HG03196 (cell line): Measurements from ENCODE around the gene IQGAP3.

Experiments used
- ATAC-seq: cut with Tn5 transposase; IDR thresholded peaks from one replicate; pipeline ENCODE4 v1.9.1; 2021; ENCODE audit not compliant: unreplicated experiment

The IQGAP3 gene

DNA sequence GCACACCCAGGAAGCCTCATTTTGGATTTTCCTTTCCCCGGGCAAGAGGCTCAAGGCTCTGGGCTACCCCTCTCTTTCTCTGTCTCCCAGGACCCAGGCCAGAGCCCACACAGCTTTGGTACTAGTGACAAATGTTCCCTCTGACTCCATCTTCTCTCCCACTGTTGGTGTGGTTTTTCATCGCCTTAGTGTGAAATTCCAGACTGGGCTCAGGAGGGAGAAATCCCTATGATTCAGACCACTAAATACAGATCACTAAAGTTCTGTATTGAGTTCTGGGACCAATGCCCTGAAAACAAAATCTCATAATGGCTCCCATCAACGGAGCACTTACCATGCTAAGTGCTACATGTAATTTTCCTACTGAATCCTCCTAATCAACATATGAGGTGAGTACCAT lies 26.1 kb downstream of the IQGAP3 start:
- no peak for ATAC-seq

DNA sequence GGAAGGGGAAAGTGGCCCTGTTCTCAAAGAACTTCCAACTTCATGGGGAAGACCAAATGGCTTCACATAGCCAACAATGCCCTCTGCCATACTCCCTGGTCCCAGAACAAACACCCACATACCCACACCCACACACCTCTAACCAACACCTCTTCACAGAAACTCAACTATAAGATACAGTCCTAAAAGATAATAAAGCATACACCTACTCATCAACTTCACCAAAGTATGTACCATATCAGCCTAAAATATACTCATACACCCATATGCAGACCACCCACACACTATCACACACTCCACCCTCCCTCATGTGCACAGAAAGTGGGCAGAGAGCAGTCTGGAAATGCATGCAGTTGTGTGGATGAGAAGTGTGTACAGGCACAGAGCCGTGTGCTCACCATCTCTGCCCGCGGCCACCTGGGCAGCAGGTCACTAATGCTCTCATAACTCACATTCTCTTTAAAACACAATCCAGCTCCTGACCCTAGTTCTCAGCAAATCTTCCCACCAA lies 27.7 kb downstream of the IQGAP3 start:
- ATAC-seq: no peak

DNA sequence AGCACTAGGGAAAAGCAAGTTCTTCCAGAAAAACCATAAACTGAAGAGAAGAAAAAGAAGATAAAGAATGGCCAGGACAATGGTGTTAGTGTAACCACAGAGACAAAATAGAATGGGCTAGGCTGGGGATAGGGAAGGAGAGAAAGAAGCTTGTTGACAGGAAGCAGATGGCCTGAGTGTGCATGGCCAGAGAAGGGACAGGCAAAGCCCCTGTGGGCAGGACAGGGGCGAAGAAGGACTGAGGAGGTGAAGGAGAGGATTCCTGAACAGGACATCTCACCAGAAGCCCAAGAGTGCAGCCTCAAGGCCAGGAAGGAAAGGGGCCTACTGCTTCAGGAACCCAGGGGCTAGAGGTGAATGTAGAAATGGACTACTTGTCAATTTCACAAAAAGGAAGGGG lies 29.3 kb downstream of the IQGAP3 start:
- no peak for ATAC-seq

DNA sequence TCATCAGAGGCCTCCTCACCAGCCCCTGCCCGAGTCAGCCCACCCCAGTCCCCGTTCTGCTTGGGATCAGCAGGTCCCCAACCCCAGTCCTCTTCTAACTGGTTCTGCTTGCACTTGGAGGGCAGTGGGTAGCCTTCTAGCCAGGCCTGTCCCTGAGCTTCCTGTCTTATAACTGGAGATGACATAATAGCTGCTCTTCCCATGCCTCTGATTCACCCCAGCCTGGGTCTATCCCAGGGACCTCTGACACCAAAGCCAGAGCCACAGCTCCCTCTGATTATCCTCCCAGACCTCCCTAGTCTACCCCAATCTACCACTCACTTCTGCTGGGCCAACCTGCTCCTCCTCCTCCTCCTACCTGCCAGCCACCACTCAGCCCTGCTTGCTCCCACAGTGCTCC lies 31.4 kb downstream of the IQGAP3 start:
- no peak for ATAC-seq

DNA sequence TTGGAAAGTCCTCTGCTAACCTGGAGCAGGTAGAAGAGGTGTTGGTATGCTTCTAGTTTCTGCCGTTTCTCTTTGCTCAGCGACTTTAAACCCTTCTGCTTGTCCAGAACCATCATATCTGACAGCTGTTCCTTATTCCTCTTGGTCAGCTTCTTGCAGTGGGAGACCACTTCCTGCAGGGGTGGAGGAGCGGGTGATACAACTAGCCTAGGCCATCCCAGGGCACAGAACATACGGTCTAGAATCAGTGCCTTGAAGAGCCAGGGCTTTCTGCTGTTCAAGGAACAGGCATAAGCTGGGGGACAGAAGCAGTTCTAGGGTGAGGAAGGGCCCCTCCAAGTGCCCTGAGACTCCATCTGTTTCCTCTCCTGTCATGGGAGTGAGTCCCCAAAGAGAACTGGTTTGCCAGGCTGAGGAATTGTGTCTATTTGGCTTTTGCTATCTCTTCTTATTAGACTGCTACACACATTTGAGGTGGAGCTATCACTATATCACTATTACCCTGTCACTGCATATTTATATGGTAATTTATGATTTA lies 32.5 kb downstream of the IQGAP3 start:
- no peak for ATAC-seq

DNA sequence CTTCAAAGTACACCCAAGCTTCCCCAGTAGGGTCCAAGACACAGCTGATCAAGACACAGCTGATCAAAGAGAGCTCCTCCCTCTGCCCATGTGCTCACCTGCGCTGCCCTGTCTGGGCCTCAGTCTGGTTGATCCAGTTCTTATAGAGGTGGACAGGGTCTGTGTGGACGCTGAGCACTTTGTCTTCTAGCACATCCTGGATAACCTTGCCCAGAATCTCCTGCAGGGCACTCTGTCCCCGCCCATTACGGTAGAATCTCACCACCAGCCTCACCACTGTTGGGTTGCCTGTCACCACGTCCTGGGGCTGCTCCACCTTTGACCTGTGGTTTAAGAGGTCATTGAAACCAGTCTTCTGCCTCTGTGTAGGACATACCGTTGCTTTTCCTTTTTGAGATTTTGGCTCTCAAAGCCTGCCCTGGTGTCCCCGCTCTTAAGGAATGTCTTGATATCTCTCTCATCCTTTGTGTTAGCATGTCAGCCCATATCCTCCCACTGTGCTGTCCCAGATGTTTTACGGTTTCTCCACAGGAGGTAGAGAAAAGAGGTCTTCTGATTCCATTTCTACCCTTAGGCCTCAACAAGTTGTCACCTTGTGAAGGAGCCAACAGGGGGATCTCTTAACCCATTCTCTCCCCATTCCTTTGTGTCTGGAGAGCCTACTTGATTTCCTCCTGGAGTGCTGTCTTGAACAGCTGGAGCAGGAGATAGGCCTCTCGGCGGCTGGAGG lies 33.5 kb downstream of the IQGAP3 start:
- no peak for ATAC-seq

DNA sequence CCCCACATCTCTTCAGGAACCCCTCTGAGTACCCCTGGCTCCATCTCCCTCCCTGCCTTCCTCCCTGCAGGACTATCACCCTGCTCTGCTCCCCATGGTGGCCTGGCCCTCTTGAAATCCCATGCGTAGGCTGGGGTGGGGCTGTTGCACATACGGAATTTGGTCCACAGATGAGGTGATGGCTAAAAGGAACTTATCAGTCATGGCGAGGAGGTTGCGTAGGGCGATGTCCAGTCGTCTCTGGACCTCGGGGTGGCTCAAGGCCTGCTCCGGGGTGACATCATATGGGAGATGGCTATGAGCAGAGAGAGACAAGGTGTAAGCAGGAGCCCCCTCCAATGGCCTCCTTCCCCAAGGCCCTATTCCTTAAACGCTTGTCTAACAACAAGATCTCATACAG lies 35.3 kb downstream of the IQGAP3 start:
- ATAC-seq: no peak

DNA sequence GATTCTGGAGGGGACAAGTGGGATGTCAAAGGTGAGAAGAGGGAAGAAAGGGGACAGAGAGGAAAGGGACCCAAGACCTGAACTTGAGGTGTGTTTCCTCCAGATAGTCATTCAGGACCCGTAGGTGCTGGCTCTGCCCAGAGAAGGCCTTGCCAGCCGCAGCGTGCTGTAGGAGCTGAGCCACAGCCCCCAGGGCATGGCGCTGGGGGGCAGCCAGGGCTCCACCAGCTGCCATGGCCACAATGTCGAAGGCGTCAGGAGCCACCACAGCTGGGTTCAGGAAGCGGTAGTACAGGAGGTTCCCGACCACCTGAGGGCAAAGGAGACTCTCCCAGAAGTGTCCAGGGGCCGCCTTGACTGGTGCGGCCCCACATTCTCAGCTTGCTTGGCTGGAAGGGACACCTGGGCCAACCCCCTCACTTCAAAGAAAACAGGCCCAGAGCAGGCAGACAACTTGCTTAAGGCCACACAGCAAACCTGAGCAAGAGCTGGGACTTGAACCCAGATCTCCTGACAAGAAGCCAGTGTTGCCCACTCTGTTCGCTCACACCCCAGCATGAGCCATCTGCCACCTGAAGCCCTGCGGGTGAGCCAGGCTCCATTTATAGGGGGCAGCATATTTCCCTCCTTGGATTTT lies 37.8 kb downstream of the IQGAP3 start:
- ATAC-seq: no peak

DNA sequence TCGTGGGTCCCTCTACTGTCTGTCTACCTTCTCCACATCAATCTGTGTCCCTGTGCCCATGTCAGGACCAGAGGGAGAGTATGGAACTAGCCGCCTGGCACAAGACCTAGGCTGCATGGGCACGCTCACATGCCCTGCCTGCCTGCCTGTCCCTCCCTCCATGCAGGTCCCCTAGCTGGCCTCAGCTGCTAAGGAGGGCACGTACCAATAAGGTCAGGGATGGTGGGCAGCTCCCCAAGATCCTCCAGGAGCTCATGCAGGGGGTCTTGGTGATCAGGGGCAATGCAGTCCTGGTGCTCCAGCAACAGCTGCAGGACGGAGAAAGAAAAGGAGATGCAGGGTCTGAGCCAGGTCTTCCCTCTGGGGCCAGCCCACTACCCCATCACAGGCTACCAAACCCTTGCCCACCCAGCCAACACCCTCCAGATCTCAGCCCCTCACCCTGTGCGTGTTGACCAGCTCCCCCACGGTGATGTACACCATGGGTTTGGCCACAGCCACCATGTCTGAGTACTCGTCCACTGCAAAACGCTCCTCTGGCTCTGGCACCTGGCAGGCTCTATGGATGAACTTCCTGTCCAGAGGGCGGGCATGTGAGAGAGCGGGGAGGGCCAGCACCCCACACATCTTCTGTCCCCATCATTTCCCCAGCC lies 38.7 kb downstream of the IQGAP3 start:
- no peak for ATAC-seq

DNA sequence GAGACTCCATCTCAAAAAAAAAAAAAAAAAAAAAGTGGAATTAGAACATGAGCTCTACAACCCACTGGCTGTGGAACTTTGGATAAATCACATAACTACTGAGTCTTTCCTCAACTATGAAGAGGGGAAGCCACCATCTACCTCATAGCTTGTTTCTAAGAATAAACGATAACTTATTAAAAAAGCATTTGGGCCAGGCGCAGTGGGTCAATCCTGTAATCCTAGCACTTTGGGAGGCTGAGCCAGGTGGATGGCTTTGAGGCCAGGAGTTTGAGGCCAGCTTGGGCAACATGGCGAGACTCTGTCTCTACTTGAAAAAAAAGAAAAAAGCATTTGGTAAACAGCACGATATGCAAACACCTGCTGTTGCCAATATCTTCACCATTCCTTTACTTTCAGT lies 40.0 kb downstream of the IQGAP3 start:
- no peak for ATAC-seq

DNA sequence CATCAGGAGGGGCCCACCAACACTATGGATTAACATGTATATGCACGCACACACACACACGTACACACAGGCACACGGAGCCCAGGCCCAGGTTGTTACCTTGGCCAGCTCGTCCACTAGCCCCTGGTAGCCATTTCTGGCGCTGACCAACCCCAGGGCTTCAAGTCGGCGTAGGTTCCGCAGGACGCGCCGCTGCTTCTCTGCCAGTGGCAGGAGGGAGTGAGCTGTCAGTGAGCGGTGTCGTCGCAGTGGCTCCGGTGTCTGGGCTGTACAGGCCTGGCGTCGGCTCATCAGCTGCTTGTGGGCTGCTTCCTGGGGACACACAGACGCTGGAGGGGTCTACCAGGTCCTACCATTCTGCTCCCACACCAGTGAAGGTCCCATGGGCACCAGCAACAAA lies 42.4 kb downstream of the IQGAP3 start:
- no peak for ATAC-seq

DNA sequence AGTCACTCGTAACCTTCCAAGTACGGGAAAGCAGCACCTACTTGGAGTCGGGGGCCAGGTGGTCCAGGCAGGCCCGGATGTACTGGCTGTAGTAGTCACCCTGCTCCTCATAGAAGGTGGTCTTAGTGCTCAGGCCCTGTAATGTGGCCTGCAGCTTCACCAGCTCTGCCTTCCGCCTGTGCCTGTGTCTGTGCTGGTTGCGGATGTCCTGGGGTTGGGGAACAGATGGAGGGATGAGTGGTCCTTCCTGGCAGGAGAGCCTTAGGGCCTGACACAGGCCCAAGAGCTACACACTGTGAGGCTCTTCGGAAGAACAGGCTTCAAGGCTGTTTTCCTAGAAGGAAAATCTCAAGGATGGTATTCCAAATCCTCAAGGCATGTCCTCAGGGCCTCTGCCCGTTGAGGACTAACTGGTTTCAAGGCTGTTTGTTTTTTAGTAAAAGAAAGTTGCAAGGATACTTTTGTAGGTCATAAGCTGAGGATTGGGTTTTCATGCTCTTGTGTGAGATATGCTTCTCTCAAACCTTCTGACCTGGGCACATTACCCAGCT lies 43.4 kb downstream of the IQGAP3 start:
- no peak for ATAC-seq

DNA sequence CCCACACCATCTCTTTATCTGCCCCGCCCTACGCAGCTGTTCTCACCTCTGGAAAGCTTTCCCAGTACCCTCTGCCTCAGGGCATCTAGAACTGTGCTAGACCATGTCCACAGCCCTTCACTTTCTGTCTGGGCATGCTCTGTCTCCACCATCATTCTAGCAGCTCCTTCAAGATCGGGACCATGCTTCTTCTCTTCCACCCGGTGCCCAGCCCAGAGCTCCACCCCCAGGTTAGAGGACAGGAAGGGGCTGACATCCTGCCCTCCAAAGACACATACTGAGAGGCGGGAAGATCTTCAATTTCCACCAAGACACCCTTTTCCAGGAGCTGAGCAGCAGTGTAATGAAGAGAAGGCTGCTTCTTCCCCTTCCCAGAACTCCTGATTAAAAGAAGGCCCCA lies 44.1 kb downstream of the IQGAP3 start:
- no peak for ATAC-seq

DNA sequence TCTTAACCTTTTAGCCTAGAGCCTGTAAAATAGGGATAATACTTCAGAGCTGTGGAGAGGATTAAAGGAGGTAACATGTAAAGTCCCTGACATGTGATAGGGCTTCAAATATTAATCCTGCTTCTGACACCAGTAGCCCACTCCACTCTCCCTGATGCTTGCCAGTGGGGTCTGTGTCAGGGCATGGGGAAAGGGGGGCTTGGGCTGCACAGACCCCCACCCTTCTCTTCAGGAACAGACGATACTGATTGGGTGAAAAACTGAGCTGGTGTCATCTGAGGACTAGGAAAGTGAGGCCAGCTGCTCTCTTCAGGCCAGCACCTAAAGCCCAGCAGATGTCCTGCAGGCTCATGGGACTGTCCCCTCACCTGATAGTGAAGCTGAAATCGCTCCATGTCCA lies 44.8 kb downstream of the IQGAP3 start:
- ATAC-seq: no peak

DNA sequence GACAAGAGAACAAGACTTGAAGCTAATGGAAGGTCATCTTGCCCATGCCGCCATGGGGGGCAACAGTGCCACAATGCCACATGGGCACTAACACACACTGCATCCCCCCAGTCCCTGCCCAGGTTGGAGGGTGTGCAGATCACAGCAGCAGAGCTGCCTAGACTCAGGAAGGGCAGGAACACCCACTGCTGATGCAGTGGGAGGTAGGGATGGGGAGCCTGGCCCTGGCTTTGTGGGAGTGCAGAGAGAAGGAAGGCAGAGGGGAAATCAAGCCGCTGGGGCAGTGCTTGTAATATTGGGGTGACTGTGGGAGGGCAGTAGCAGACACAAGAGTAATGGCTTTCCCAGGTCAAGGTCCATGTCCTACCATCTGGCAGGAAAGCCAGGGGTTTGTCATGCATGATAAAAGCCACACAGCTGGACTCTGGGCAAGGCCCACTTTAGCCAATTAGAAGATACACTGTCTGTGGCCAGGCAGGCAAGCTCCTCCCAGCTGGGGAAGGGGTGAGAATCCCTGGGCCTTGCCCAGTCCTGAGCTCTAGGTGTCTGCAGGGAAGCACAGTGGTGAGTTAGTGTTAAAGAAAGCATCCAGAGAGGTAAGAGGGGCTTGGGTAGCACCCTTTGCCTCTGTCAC lies 46.4 kb downstream of the IQGAP3 start:
- no peak for ATAC-seq

DNA sequence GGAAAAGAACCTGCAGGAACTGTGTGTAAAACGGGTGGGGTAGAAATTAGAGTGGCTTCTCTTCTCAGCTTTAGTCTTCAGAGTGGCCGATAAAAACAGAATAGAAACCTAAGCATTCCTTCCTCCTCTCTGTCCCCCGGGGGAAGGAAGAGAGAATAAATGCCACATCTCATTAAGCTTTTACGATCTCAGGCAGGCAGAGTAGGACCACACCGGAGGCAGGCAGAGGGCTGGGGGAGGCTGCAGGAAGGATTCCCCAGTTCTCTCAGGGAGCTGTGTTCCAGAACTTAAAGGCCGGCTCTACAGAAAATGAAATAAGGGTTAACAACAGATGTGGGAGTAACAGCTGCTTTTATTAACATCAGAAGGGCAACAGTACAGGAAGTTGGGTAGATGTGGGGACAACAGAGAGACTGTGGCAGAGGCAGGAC lies 47.3 kb downstream of the IQGAP3 start:
- ATAC-seq: no peak

DNA sequence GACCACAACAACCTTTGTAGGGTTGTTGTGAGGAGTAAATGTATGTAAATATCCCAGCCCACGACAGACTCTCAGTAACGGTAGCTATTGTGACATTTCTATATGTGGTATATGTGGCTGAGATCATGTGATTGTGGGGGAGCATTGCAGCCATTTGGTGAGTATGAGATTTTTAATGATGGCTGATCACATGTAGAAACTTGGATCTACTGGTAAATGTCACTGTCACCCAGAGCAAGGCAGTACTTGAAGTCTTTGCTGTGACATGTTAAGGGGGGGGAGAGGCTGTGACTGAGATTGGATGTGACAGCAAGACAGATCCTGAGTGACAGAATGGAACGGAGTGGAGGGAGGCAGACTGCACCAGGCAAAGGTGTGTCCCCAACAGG lies 47.9 kb downstream of the IQGAP3 start:
- ATAC-seq: no peak

DNA sequence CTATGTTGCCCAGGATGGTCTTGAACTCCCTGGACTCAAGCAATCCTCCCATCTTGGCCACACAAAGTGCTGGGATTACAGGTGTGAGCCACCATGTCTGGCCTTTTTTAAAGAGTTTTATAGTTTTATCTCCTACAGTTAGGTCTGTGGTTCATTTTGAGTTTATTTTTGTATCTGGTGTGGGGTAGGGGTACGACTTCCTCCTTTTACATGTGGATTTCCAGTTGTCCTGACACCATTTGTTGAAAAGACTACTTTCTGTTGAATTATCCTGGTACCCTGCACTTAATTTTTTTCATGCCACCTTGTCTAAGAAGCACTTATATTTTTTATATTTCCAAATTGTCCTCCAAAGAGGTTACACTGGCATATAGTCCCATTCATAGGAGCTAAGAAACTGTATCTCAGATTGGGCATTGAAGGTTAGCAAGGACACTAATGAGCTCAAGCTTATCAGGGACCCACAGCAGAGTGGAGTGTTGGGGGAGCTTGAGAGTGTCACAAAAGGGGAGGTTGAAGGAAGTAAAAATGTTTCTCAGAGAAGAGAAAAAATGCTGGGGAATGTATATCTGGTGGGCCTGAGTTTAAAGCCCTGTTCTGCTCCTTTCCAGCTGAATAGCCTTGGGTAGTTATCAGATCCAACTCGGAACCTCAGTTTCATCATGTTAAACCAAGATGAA lies 48.4 kb downstream of the IQGAP3 start:
- ATAC-seq: no peak

DNA sequence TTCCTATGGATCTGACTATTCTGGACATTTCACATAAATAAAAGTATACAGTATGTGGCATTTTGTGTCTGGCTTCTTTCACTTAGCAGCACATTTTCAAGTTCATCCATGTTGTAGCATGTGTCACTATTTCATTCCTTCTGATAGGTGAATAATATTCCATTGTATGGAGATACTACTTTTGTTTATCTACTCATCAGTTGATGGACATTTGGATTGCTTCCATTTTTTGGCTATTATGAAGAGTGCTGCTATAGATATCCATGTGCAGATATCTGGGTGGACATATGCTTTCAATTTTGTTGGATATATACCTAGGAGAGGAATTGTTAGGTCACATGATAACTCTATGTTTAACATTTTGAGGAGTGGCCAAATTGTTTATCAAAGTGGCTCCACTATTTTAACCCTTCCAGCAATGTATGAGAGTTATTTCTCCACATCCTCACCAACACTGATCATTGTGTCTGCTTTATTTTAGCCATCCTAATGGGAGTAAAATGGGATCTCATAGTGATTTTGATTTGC lies 49.9 kb downstream of the IQGAP3 start:
- no peak for ATAC-seq

DNA sequence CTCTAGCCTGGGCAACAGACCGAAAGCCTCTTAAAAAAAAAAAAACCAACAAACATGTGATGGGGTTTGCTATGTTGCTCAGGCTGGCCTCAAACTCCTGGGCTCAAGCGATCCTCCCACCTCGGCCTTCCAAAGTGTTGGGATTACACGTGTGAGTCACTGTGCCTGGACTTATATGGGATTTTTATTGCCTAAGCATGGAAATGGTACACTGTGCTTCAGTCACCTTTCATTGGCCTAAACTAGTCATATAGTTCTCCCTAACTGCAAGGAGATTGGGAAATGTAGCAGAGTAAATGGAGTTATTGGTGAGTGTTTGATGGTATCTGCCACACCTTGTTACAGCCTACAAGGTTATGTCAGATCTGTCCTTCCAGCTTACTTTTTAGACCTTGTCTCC lies 54.6 kb downstream of the IQGAP3 start:
- ATAC-seq: no peak
